IMR-90 (cell line): ENCODE data around the gene AFAP1L2.

Experiments
- CTCF ChIP-seq: conservative IDR thresholded peaks from 2 replicates; pipeline ENCODE4 v1.5.1; 2012; ENCODE audit warnings: mild to moderate bottlenecking, low read depth, low read length, improper control_type of control experiment
- POLR2A ChIP-seq: IDR thresholded peaks from 2 replicates; pipeline ENCODE4 v1.6.1; 2012; ENCODE audit warnings: mild to moderate bottlenecking, low read depth, low read length

GRCh38 chr10:114307731-114308130 lies 96.6 kb downstream of the AFAP1L2 start:
- no peak for TF ChIP-seq CTCF
- TF ChIP-seq POLR2A: no peak
